ENCODE results near the gene GVQW3. TPM values are rescaled to one million over a fixed set of nuclear protein-coding genes. Genes with fewer than 3 reads are reported as not detected.

The GVQW3 gene
- total and polyA plus RNA-seq, 2 of the 13 experiments (the other 11 are each of a cell fraction or from before 2014, with no cell fraction given) = 5.0 to 5.6 TPM

DNA sequence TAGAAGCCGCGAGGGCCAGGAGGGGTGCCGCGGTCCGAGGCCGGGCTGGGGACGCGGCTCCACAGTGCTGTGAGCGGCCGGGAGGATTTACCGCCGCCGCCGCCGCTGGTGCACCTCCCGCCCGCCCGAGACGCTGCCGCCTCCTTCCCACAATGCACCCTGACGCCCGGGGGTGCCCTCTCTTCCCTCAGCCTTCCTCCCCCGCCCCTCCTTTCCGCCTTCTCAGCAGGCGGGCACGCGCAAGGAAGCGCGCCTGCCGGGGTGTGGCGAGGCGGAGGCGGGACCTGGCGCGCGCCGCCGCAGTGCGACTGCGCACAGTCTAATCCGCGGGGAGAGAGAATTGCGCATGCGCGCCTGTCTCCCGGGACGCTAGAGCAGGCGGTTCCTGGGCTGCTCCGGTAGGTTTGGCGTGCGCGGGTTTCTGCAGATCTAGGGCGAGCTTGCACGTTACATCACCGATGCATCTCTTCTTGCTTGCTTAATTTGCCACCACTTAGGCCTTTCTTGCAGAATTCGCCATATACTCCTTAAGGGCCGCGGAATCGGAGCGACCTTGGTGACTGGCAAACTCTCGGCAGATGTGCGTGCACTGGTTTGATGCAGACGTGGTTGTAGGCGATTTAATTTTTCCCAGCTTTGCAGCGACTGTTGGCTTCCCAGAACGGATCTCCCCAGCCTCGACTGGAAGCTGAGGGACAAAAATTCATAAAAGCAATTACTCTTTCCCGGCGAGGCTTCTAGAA is at the start of gene GVQW3, which contains the start of gene THAP12 (continued):
- no peak for TF ChIP-seq PRDM4 (CRISPR knock-in tag; IDR thresholded peaks at IDR 0.05; ENCODE audit: borderline replicate concordance)
- TF ChIP-seq, protein P1, sequence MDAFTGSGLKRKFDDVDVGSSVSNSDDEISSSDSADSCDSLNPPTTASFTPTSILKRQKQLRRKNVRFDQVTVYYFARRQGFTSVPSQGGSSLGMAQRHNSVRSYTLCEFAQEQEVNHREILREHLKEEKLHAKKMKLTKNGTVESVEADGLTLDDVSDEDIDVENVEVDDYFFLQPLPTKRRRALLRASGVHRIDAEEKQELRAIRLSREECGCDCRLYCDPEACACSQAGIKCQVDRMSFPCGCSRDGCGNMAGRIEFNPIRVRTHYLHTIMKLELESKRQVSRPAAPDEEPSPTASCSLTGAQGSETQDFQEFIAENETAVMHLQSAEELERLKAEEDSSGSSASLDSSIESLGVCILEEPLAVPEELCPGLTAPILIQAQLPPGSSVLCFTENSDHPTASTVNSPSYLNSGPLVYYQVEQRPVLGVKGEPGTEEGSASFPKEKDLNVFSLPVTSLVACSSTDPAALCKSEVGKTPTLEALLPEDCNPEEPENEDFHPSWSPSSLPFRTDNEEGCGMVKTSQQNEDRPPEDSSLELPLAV (CRISPR knock-in tag; conservative IDR thresholded peaks at IDR 0.05; ENCODE audit: low read depth) = no peak
- no peak for TF ChIP-seq ZZZ3 (CRISPR knock-in tag; IDR thresholded peaks at IDR 0.05; ENCODE audit: borderline replicate concordance)
- no peak; the same call in 1 of the 2 replicates for TF ChIP-seq HMG20B (CRISPR knock-in tag; conservative IDR thresholded peaks at IDR 0.05)
- TF ChIP-seq, protein P2, sequence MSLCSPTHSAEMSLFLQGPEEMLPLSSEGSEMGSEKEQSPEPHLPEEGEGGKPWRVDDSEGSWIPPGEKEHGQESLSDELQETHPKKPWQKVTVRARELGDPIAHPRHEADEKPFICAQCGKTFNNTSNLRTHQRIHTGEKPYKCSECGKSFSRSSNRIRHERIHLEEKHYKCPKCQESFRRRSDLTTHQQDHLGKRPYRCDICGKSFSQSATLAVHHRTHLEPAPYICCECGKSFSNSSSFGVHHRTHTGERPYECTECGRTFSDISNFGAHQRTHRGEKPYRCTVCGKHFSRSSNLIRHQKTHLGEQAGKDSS (CRISPR knock-in tag; IDR thresholded peaks at IDR 0.05; ENCODE audit: borderline replicate concordance, low read depth) = no peak; the same call in 1 of the 2 replicates
- TF ChIP-seq, protein P3, sequence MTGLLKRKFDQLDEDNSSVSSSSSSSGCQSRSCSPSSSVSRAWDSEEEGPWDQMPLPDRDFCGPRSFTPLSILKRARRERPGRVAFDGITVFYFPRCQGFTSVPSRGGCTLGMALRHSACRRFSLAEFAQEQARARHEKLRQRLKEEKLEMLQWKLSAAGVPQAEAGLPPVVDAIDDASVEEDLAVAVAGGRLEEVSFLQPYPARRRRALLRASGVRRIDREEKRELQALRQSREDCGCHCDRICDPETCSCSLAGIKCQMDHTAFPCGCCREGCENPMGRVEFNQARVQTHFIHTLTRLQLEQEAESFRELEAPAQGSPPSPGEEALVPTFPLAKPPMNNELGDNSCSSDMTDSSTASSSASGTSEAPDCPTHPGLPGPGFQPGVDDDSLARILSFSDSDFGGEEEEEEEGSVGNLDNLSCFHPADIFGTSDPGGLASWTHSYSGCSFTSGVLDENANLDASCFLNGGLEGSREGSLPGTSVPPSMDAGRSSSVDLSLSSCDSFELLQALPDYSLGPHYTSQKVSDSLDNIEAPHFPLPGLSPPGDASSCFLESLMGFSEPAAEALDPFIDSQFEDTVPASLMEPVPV (CRISPR knock-in tag; IDR thresholded peaks at IDR 0.05) = peak; percentile 52; the same call in 1 of the 2 replicates
- no peak for TF ChIP-seq SSRP1 (CRISPR knock-in tag; IDR thresholded peaks at IDR 0.05)
- no peak for TF ChIP-seq SYNCRIP (IDR thresholded peaks at IDR 0.05; ENCODE audit: insufficient read depth, low read depth, low read length)
- peak; percentile 53; the same call in 1 of the 2 replicates for TF ChIP-seq DR1 (CRISPR knock-in tag; IDR thresholded peaks at IDR 0.05)
- no peak for TF ChIP-seq NFIC (IDR thresholded peaks at IDR 0.05; ENCODE audit: low read length)
- TF ChIP-seq U2AF2 (IDR thresholded peaks at IDR 0.05; ENCODE audit: low read depth, low read length) = no peak
- no peak; the same call in 1 of the 2 replicates for TF ChIP-seq DNMT1 (CRISPR knock-in tag; IDR thresholded peaks at IDR 0.05)
- TF ChIP-seq ZSCAN29 (CRISPR knock-in tag; conservative IDR thresholded peaks at IDR 0.05) = no peak
- TF ChIP-seq, protein P4, sequence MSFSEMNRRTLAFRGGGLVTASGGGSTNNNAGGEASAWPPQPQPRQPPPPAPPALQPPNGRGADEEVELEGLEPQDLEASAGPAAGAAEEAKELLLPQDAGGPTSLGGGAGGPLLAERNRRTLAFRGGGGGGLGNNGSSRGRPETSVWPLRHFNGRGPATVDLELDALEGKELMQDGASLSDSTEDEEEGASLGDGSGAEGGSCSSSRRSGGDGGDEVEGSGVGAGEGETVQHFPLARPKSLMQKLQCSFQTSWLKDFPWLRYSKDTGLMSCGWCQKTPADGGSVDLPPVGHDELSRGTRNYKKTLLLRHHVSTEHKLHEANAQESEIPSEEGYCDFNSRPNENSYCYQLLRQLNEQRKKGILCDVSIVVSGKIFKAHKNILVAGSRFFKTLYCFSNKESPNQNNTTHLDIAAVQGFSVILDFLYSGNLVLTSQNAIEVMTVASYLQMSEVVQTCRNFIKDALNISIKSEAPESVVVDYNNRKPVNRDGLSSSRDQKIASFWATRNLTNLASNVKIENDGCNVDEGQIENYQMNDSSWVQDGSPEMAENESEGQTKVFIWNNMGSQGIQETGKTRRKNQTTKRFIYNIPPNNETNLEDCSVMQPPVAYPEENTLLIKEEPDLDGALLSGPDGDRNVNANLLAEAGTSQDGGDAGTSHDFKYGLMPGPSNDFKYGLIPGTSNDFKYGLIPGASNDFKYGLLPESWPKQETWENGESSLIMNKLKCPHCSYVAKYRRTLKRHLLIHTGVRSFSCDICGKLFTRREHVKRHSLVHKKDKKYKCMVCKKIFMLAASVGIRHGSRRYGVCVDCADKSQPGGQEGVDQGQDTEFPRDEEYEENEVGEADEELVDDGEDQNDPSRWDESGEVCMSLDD (CRISPR knock-in tag; IDR thresholded peaks at IDR 0.05; ENCODE audit: borderline replicate concordance) = no peak
- peak; percentile 76; the same call in 1 of the 2 replicates for TF ChIP-seq ZNF292 (CRISPR knock-in tag; IDR thresholded peaks at IDR 0.05; ENCODE audit: borderline replicate concordance, low read depth)
- peak; percentile 85; the same call in 1 of the 2 replicates for TF ChIP-seq ZNF614 (CRISPR knock-in tag; IDR thresholded peaks at IDR 0.05; ENCODE audit: borderline replicate concordance)
- no peak for TF ChIP-seq MBNL3 (CRISPR knock-in tag; conservative IDR thresholded peaks at IDR 0.05)
- TF ChIP-seq MBD4 (IDR thresholded peaks at IDR 0.05; ENCODE audit: borderline replicate concordance, low read length) = no peak
- peak; percentile 35 for TF ChIP-seq PHF5A (CRISPR knock-in tag; IDR thresholded peaks at IDR 0.05; ENCODE audit: low read depth, unreplicated experiment)
- TF ChIP-seq ZNF644 (CRISPR knock-in tag; IDR thresholded peaks at IDR 0.05; ENCODE audit: low read depth) = no peak
